Ramos (cell line): ENCODE results near the gene KCNQ1.

Experiments
- in situ Hi-C: fragments of 300-500 bp; cut with MboI; formaldehyde crosslinking; loops from one replicate; pipeline ENCODE4 v1.14.3; 2022; ENCODE audit warnings: low sequenced_read_pairs; ENCODE audit not compliant: unreplicated experiment

Gene KCNQ1

DNA sequence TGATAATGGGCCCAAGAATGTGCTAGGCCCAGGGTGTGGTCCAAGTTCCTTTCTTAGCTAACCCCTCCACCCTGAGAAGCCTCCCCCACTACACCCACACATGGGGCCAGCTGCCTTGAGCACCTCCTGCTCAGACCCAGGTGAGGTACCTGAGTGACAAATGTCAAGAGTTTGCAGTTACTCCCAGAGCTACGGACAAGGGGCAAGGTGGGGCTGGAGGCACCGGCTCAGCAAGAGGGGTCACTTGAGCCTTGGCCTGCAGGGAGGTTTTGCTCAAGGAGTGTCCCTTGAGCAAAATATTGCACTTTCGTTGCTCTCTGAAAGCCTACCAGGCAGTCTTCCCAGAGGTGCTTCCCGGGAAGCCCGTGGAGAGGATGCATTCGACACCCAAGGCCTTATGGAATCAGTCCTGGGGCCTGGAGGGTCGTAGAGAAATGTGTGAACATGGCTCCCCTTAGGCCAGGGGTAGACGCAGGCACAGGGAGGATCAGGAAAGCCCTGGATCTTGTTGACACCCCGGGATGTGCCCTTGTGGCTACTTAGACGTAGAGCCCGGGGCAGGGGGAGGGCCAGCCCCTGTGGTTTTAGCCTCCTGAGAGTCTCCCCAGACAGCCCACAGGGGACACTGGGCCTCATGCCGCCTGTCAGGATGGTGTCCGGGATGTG, 114.2 kb downstream of the KCNQ1 start:
- in situ Hi-C loops, result no loop called here

DNA sequence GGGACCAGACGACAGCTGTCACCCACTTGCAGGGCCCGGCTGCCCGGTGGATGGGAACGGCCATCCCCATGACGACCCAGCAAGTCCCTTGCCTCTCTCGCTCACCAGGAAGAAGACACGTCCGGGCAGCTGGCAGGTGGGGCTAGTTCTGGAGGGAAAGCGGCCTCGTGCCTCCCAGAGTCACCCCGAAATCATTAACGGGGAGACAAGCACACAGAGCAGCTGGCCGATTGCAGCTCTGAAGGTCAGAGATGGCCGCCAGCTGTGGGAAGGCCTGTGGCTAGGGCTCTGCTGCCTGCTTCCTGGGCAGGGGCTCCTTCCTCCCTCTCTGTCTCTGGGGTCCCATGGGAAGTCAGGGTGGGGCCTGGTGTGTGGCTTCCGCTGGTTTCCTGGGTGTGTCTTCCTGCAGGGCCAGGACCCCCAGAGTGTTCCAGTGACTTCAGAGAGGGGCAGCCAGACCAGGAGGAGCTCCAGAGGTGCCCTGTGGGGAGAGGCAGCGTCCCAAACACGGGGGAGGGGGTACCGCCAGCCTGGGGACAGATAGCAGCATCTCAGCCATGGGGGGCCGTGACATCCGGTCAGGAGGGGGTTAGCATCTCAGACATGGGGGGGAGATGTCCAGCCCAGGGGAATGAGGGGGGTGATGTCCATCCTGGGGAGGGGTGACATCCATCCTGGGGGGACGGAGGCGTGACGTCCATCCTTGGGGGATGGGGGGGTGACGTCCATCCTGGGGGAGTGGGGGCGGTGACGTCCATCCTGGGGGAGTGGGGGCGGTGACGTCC, 114.9 kb downstream of the KCNQ1 start:
- in situ Hi-C loops, result no loop called here

DNA sequence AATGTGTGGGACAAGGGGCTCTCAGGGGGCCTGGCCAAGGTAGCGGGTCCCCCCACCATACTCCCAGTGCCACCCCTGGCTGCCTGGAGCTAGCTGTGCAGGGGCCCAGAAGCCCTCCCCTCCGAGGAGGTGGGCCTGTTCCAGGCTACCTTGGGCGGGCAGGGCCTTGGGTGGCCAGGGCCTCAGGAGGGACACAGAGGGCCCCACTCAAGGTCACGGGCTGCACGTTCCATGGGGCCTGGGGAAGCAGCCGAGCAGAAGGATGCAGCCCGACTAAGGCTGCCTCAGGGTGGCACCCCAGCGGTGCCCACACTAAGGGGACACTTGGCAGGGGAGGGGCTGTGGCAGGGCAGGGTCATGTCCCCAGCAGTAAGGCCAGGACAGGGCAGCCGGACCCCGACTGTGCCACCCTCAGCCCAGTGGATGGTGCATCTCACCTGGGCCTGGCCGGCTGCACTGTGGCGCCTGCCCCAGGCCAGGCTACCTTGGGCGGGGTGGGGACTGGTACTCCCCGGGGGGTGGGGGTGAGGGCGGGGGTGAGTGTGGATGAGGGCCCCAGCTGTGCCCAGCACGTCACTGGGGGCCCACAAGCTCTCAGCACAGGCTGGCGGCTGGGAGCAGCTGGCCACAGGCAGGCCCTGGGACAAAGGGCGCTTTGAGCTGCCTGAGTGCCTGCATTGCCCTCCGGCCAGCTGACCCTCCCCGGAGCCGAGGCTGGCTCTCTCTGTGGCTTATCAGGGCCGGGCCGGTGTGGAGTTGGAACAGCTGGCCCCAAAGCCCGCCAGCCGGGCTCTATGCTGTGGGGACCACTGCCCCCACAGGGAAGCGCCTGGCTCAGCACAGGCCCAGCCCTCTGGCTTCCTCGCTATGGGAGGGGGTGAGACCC, 117.1 kb downstream of the KCNQ1 start:
- in situ Hi-C loops, result no loop called here

DNA sequence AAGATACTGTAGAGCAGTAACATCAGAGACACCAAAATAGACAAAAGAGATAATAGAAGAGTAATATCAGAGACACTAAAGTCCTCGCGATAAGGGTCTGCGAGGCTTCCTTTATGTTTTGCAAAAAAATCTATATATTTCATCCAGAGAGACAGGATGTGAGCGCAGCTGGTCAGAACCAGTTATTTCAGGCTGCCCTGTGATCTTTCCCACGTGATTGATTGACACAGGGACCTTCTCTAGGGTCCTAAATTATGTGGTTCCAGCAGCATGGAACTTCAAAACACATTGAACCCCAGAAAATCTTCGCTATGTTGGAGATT, 118.0 kb downstream of the KCNQ1 start:
- in situ Hi-C loops, result no loop called here

DNA sequence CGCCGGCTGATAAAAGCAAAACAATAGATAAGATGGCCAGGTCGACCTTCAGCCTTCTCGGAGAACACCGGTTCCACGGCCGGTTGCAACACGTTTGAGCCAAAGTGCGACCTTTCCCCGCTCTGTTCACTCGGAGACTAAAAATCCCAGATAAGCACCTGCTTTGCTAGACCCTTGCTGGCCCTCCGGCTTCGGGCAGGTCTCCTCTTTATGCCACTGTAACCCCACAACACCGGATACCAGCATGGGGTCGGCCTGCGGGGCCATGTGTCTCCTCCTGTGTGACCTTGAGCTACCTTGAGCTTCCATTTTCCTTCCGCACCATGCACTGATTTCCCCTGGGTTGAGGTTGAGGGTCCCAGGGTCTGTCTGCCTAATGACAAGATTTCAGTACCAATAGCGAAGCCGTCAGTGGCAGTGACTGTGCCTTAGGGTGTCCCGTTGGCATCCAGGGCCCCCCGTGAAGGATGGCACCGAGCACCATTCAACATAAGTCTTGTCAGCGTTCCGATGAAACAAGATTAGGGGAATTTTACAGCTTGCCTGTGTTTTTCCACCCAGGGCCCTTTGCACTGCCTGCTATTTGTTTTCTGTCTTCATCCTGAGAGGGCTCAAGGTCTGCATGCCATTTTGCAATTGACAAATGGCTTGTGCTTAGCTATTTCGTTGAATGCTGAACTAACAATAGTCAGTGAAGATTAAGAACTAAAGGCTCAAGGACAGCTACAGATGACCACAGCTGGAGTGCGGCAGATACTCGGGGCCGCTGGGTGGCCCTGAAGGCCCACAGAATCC, 118.6 kb downstream of the KCNQ1 start:
- in situ Hi-C loops, result no loop called here

DNA sequence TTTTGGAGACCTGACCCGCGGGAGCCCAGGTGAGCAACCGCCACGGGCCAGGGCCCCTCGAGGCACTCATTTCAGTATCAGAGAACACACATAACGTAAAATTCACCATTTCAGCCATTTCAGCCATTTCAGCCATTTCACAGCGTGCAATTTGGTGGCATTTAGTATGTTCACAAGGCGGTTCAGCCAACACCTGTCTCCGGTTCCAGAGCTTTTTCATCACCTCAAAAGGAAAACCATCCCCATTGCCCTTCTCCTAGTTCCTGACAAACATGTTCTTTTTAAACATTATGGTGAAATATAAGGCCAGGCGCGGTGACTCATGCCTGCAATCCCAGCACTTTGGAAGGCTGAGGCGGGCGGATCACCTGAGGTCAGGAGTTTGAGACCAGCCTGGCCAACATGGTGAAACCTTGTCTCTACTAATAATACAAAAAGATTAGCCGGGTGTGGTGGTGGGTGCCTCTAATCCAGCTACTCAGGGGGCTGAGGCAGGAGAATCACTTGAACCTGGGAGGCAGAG, 119.3 kb downstream of the KCNQ1 start:
- in situ Hi-C loops, result no loop called here

DNA sequence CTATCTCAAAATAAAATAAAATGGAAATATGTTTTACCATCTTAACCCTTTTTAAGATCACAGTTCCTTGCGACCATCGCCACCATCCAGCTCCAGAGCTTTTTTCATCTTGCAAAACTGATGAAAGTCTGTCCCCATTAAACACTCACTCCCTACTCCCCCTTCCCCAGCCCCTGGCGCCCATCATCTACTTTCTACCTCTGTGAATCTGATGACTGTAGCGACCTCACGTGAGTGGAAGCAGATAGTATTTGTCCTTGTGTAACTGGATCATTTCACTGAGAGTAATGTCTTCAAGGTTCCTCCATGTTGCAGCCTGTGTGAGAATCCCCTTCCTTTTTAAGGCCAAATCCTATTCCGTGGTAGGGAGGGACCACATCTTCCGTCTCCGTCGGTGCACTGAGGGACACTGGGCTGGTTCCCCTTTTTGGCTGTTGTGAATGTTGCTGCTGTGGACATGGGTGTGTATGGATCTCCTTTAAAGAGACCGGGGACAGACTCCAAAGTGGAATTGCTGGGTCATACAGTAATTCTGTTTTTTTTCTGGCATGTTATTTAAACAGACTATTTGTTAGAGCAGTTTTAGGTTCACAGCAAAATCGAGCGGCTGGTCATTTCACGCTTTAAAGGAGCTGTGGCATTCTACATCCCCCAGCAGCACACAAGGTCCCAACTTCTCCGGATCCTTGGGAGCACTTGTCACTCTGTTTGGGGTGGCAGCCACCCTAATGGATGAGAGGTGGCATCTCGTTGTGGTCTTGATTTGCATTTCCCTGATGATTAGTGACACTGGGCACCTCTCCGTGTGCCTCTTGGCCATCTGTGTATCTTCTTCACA, 120.0 kb downstream of the KCNQ1 start:
- in situ Hi-C loops, result no loop called here

DNA sequence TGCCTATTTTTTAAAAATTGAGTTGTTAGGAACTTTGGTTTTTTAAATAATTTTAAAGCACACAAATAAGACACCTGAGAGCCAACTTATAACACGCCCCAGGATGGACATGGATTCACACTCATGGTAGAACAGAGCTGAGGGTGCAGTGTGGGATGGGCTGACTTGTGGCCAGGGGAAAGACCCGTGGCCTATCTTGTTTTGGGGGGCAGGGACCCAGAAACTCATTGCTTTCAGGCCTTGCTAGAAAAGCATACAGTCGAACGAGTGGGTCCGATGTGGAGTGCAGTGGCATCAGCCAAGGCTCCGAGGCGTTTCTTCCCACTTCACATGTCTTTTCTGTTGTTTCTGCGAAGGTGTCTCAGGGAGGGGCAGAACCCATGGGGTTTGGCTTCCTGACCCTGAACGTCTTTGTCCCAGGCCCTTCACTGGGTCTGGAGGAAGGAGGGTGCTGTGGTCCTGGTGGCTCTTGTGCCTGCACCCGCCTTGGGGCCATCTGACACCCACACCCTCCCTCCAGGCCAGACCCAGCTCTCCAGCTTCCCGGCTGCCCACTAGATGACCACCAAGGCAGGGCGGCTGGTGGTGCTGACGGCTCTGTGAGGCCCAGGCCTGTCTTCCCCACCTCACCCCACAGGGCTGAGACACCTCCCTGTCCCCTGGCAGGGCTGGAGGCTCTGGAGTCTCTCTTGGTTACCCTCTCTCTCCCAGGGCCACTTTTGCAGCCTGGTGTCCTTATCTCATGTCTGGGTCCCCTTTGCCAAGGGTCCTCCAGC, 120.8 kb downstream of the KCNQ1 start:
- in situ Hi-C loops, result no loop called here

DNA sequence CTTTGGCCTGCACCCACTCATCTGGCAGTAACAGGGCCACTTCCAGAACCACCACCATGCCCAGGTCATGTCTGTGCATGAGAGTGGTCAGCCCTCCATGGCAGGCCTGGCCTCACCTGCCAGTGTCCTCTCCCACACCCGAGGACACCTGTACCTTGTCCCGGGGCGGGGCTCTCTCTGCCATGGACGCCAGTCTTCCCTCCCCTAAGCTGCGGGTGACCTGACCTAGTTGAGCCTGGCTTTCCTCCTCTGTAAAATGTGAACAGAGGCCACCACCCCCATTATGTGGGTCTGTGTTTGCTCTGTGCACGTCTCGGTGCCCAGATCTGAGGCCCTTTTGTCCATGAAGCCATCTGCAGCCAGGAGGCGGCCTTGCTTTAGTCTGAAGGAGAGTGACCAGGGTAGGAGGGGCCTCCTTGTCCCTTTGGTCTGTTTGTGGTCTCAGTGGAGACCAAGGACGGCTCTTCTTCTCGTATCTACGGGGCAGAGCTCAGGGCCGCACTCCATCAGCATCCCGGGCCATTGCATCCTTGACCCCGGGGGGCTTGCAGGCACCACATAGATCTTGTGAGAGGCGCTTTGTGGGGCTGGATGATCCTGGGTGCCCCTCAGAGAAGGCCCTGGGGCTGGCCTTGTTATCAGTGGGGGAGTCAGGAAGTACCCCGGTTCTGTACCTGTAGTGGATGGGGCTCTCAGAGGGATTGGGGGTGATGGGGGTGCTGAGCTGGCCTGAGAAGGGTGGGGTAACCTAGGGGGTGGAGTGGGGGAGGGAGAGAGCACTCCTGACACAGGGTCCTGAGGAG, 121.6 kb downstream of the KCNQ1 start:
- in situ Hi-C loops, result no loop called here

DNA sequence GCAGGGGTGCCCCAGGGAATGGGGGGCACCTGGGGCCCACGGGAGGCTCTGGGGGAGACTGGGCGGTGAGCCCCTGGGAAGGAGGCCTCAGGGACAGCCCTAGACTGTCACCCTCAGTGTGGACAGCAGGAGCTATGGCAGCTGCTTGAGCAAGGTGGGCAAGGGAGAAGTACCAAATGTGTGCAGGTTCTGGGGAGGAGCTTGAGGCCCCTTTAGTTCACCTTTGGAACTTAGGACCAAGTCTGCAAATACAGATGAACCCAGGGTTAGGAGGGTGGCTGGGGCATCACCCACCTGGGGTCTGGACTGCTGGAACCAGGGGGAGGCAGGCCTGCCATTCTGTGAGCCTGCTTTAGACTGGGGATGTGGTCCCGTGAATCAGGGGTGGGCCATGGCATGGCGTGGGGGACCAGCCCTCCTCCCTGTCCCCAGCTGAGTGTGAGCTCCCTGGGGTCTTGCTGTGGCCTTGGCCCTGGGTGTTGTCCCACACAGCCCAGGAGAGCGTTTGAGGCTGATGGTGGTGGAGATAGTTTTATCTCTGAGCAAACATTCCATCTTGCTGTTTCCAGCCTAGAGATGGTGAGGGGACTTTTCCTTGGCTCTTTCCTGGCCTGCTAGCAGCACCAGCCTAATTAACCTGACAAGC, 122.3 kb downstream of the KCNQ1 start:
- in situ Hi-C loops, result no loop called here

DNA sequence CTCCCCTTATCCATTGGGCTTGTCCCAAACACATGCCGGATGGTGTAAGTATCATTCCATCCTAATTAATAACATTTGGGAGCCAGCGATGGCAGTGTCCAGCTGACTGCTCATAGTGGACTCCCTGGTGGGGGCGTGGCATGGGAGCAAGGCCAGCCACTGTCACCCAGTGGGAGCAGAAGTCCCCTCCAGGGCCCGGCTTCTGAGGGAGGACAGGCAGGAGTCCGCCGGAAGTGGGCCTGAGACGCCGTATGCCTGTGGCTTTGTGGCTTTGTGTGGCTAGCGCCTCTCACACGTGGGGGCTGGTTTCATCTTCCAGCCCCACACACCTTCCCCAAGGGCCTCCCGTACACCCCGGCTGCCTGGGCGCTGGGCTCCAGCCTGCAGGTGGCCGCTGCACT, 124.5 kb downstream of the KCNQ1 start:
- in situ Hi-C loops, result no loop called here

DNA sequence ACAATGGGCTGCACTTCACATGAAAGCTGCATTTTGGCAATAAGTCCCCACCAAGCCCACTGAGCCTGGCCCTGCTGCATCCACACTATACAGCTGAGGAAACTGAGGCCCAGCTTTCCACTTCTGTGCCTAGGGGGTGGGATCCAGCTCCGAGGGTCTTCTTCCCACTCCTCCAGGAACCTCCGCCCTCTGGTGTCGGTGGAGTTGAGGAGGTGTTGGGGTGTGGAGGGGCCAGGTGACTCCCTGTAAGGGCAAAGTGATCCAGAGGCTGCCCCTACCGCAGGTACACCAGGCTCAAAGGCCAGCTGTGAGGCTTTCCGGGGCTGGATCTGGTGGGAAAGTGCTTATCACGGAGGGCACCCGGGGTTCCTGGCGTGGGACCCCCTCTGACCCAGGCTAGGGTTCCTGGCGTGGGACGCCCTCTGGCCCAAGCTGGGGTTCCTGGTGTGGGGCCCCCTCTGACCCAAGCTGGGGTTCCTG, 125.0 kb downstream of the KCNQ1 start:
- in situ Hi-C loops, result no loop called here

DNA sequence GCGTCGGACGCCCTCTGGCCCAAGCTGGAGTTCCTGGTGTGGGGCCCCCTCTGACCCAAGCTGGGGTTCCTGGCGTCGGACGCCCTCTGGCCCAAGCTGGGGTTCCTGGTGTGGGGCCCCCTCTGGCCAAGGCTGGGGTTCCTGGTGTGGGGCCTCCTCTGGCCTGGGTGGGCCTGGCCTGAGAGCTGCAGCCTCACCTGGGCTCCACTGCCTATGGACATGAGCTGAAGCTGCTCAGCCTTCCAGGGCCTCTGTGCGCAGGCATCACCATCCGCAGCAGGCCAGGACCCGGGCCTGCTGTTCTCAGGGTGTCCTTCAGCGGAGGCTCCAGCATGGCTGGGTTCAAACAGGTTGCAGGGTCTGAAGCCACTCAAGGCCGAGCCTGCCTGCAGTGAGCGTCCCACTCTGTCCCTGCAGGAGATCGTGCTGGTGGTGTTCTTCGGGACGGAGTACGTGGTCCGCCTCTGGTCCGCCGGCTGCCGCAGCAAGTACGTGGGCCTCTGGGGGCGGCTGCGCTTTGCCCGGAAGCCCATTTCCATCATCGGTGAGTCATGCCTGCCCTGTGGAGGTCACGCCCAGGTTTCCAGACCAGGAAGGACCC, 125.5 kb downstream of the KCNQ1 start:
- in situ Hi-C loops, result no loop called here

DNA sequence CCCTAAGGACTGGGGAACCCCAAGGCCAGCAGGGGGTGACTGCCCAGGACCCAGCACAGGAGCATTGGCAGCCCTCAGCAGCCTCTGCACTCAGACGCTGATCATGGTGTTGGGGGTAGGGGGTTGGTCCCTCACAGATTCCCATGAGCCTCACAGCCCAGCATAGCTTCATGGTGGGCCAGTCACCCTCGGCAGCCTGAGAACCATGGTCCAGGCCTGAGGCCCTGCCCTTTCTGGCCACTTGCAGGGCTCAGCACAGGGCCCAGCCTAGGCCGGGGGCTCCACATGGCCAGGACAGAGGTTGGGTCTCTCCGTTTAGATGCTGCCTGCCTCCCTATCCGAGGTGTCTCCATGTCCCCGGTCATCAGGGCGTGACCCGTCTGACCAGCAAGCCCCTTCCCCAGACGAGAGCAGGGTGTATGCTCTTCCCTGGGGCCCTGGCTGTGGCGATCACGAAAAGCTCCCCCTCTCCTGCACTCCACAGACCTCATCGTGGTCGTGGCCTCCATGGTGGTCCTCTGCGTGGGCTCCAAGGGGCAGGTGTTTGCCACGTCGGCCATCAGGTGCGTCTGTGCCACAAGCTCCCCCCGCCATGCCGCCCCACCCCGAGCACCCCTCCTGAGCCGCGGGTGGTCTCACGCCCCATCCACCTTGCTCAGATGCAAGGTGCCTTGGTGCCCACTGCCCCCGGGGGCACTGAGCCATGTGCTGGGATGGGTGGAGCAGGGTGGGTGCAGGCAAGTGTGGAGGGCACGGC, 126.2 kb downstream of the KCNQ1 start:
- in situ Hi-C loops, result no loop called here

DNA sequence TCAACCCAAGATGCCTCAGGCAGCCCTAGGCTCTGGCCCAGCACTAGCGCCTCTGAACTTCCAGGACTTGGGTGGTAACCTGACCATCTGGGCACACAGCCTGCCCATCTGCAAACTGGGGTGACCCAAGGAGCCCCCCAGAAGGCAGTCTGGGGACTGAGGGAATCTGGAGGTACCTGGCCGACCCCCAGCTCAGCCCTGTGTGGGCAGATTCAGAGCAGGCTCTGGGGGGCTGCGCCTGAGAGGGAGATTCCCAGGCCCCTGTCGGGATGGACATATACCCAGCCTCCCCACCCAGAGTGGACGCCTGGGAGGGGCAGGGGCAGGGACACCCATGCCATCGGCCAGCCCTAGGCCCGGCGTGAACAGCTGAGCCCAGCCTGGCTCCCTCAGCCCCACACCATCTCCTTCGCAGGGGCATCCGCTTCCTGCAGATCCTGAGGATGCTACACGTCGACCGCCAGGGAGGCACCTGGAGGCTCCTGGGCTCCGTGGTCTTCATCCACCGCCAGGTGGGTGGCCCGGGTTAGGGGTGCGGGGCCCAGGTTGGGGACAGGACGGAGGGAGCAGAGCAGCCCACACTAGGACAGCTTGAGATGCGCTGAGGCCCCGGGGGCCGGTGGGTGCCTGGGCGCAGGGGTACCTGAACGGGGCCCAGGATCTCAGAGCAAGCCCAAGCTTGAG, 126.9 kb downstream of the KCNQ1 start:
- in situ Hi-C loops, result no loop called here
